H1 (cell line): ENCODE results near the gene CASP12. TPM values are rescaled to one million over a fixed set of nuclear protein-coding genes. Genes with fewer than 3 reads are reported as not detected.

Source experiments
- CHD7 ChIP-seq: fragments of 300-600 bp; sonication (generic); IDR thresholded peaks from 2 replicates; pipeline ENCODE4 v1.7.1; 2012; ENCODE audit warnings: low read length, moderate library complexity, mild to moderate bottlenecking, inconsistent platforms; ENCODE audit not compliant: insufficient replicate concordance
- polyA plus RNA-seq, 7 experiments: library from polyadenylated mRNA; depleted of rRNA in 3 of 7; stranded (reverse) in 5 of 7; unstranded in 2 of 7; fragments of >200 nt in 5 of 7; fragments of 200-250 nt in 2 of 7; gene quantifications; 1 replicate in 5 of 7; 2 replicates in 1 of 7; 4 replicates in 1 of 7; pipeline versions ENCODE4 v1.2.1 to v1.2.3, GENCODE V29; 2011 to 2013; ENCODE audit warnings: missing spikeins in 2 of 7, mixed read lengths in 2 of 7
- total RNA-seq: library from RNA; stranded (reverse); fragmentation: NEBNext Ultra II Directional; extraction: Animal tissue kit (Norgen Biotek cat#: 25700); gene quantifications from 2 replicates; pipeline ENCODE4 v1.2.1, GENCODE V29; 2021

CASP12 gene
- total and polyA plus RNA-seq, 2 of the 8 experiments (the other 6 are each of a cell fraction or from before 2014, with no cell fraction given): not detected

- TF ChIP-seq CHD7: no peak
Measured at GRCh38 chr11:104853276-104853675, 45.0 kb downstream of the CASP12 start (continued).
